Ishikawa (cell line): Measurements from ENCODE around the gene CORO7.

ENCODE experiments used
- CREB1 ChIP-seq: IDR thresholded peaks from 2 replicates; pipeline ENCODE4 v1.6.1; 2012; ENCODE audit warnings: low read depth
- EGR1 ChIP-seq: IDR thresholded peaks from 2 replicates; pipeline ENCODE4 v1.6.1; 2012
- EP300 ChIP-seq: IDR thresholded peaks from 2 replicates; pipeline ENCODE4 v1.6.1; 2012; ENCODE audit warnings: borderline replicate concordance
- FOXM1 ChIP-seq: IDR thresholded peaks from 2 replicates; pipeline ENCODE4 v1.6.1; 2012; ENCODE audit warnings: low read depth, borderline replicate concordance
- RAD21 ChIP-seq: IDR thresholded peaks from 2 replicates; pipeline ENCODE4 v1.6.1; 2012; ENCODE audit warnings: low read depth
- TAF1 ChIP-seq: IDR thresholded peaks from 2 replicates; pipeline ENCODE4 v1.6.1; 2012; ENCODE audit warnings: low read depth, mild to moderate bottlenecking
- TEAD4 ChIP-seq: IDR thresholded peaks from 2 replicates; pipeline ENCODE4 v1.6.1; 2012
- YY1 ChIP-seq: IDR thresholded peaks from 2 replicates; pipeline ENCODE4 v1.6.1; 2012; ENCODE audit warnings: low read depth
- ZBTB7A ChIP-seq: IDR thresholded peaks from 2 replicates; pipeline ENCODE4 v1.6.1; 2012; ENCODE audit warnings: low read depth
- TF ChIP-seq, protein P1 (sequence below): IDR thresholded peaks from 2 replicates; pipeline ENCODE4 v1.6.1; 2012; ENCODE audit warnings: low read depth, mild to moderate bottlenecking

DNA sequence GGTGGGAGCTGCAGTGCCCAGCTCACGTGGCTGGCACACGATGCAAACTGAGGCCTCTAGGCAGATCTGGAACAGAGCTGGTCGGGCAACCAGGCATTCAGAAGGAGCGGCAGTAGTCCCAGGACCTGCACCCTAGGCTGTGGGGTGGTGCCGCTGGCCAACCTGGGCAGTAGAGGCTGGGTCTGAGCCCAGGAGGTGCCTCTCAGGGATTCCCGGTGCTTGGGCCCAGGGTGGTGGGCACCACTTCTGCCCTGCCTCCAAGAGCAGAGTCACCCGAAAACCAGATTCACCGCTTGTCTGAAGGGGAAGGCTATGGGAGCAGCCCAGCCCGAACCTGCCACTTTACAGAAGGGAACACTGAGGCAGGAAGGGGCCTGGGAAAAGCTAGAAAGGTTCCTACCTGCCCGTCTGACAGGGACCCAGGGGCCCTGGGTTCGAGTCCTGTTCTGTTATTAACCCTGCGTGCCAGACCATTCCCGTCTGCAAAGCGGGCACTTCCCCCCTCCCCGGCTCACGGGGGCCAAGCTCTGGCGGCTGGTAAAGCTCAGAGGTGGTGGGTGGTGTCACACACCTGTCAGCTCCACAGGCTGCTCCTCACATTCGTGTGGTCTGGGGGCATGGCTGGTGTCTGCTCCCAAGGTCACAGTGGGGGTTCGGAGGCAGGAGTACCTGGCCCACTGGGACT is 83.6 kb downstream of the CORO7 start:
- TF ChIP-seq RAD21 (no peak), ZBTB7A (no peak), EP300 (no peak), TAF1 (no peak), CREB1 (no peak), TEAD4 (no peak), FOXM1 (no peak), YY1 (no peak), EGR1 (no peak)
- TF ChIP-seq, protein P1, sequence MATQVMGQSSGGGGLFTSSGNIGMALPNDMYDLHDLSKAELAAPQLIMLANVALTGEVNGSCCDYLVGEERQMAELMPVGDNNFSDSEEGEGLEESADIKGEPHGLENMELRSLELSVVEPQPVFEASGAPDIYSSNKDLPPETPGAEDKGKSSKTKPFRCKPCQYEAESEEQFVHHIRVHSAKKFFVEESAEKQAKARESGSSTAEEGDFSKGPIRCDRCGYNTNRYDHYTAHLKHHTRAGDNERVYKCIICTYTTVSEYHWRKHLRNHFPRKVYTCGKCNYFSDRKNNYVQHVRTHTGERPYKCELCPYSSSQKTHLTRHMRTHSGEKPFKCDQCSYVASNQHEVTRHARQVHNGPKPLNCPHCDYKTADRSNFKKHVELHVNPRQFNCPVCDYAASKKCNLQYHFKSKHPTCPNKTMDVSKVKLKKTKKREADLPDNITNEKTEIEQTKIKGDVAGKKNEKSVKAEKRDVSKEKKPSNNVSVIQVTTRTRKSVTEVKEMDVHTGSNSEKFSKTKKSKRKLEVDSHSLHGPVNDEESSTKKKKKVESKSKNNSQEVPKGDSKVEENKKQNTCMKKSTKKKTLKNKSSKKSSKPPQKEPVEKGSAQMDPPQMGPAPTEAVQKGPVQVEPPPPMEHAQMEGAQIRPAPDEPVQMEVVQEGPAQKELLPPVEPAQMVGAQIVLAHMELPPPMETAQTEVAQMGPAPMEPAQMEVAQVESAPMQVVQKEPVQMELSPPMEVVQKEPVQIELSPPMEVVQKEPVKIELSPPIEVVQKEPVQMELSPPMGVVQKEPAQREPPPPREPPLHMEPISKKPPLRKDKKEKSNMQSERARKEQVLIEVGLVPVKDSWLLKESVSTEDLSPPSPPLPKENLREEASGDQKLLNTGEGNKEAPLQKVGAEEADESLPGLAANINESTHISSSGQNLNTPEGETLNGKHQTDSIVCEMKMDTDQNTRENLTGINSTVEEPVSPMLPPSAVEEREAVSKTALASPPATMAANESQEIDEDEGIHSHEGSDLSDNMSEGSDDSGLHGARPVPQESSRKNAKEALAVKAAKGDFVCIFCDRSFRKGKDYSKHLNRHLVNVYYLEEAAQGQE = no peak
